Kidney epithelial cell (primary cell): ENCODE measurements around the gene ARFGEF3. TPM values are rescaled to one million over a fixed set of nuclear protein-coding genes. Genes with fewer than 3 reads are reported as not detected.

ENCODE experiments used
- DNase-seq: peaks from one replicate; pipeline ENCODE4 v3.0.0-alpha.2; 2010; ENCODE audit warnings: low read depth
- H3K27me3 ChIP-seq: 2 replicates; pipeline ENCODE4 v1.6.0; 2011; ENCODE audit warnings: low read length; ENCODE audit not compliant: control insufficient read depth, insufficient read depth
- H3K36me3 ChIP-seq: 2 replicates; pipeline ENCODE4 v1.5.1; 2011; ENCODE audit warnings: low read length; ENCODE audit not compliant: control insufficient read depth, insufficient read depth
- H3K4me3 ChIP-seq: 2 replicates; pipeline ENCODE4 v1.5.1; 2011; ENCODE audit warnings: low read depth, mild to moderate bottlenecking, control low read depth, low read length
- CTCF ChIP-seq: IDR thresholded peaks from 2 replicates; pipeline ENCODE4 v1.5.1; 2011; ENCODE audit warnings: mild to moderate bottlenecking, moderate library complexity, low read length, control low read depth, inconsistent platforms; ENCODE audit not compliant: insufficient read depth, poor library complexity, severe bottlenecking
- total RNA-seq: library from RNA; depleted of rRNA; stranded (reverse); fragments of >200 nt; gene quantifications from 2 replicates; pipeline ENCODE4 v1.2.3, GENCODE V29; 2015

Gene ARFGEF3
- total RNA-seq, 1 donor from 2014 or later, result 11.1 TPM

GRCh38 chr6:138296381-138296780 lies 134.6 kb downstream of the ARFGEF3 start:
- DNase-seq, result no peak
- Histone ChIP-seq H3K27me3 (no peaks in the 10 kb centered on the region), H3K4me3 (no peak overlapping the region), H3K36me3 (no peaks in the 10 kb centered on the region)
- no peak for TF ChIP-seq CTCF

DNA sequence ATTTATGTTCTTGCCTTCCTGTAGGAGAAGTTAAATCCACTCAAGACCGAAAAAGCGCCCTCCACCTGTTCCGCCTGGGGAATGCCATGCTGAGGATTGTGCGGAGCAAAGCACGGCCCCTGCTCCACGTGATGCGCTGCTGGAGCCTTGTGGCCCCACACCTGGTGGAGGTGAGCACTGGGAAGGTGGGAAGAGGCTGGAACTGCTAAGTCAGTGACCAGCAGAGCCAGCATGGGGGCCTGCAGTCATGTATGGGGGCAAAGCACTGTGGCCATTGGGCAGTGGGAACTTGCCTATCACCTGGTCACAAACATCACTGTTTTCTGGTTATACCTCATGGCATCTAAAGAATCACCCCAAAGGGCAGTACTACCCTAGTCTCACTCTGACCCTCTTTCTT lies 135.0 kb downstream of the ARFGEF3 start:
- Histone ChIP-seq H3K36me3 (no peaks in the 10 kb centered on the region), H3K27me3 (no peaks in the 10 kb centered on the region), H3K4me3 (no peak overlapping the region)
- DNase-seq, result no peak
- TF ChIP-seq CTCF, result no peak

DNA sequence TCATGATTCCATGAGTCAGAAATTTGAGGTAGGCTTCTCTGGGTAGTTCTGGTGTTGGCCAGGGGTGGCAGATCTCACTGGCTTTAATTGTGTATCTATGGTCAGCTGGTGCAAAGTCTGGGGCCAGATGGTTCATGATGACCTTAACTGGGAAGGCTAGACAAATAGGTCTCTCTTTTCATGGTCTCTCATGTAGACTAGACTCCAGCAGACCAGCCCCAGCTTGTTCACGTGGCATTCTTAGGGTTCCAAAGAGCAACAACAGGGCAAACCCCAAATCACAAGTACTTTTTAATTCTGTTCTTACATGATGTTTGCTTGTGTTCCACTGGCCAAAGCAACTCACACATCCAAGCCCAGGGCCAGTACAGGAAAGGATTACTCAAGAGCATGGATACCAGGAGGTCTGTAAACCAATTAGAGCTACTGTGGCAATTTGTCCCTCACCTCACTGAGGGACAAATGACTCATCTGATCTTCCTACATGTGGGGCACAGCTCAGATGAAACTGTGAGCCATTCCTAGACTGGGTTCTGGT lies 136.1 kb downstream of the ARFGEF3 start:
- no peak for DNase-seq
- Histone ChIP-seq H3K4me3 (no peak overlapping the region), H3K27me3 (no peaks in the 10 kb centered on the region), H3K36me3 (no peaks in the 10 kb centered on the region)
- TF ChIP-seq CTCF, result no peak

DNA sequence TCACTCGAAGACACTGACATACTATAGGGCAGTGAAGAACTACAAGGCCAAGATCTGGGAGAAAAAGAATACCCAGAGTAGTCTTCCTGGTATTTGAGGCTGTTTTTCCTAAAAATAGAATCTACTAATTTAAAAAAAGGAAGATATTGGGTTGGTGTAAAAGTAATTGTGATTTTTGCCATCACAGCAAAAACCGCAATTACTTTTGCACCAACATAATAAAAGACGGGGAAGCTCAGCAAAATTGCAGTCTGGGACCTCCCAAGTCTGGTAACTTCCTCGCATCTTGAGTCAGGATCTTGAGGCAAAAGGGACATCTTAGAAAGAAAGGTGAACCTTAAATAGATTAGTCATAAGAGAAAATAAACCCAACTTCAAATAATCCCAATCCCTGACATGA lies 138.7 kb downstream of the ARFGEF3 start:
- no peak for TF ChIP-seq CTCF
- Histone ChIP-seq H3K27me3 (no peaks in the 10 kb centered on the region), H3K4me3 (no peak overlapping the region), H3K36me3 (no peaks in the 10 kb centered on the region)
- DNase-seq, result no peak

- TF ChIP-seq CTCF, result no peak
Measured at GRCh38 chr6:138302554-138302953, 140.8 kb downstream of the ARFGEF3 start.

DNA sequence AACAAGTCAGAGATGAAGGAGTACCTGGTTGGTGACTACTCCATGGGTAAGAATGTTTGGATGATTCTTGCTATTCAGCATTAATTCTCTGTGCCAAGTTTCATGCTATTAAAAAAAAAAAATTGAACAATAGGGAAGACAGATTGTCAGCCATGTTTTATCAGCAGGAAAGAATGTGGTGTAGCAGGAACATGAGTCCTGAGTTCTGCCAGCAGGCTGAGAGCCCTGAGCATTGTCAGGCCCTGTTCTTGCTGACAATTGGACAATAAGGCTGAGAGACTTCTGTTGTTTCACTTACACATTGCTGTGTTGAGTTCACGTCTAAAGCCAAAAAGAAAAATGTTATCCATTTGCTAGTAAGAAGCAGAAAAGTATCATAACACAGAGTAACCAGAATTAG lies 145.6 kb downstream of the ARFGEF3 start:
- Histone ChIP-seq H3K36me3 (no peaks in the 10 kb centered on the region), H3K27me3 (no peaks in the 10 kb centered on the region), H3K4me3 (no peak overlapping the region)
- DNase-seq, result no peak
- TF ChIP-seq CTCF, result no peak

More at GRCh38 chr6:138302554-138302953, 140.8 kb downstream of the ARFGEF3 start:
- Histone ChIP-seq H3K36me3 (no peaks in the 10 kb centered on the region), H3K4me3 (no peak overlapping the region), H3K27me3 (no peaks in the 10 kb centered on the region)
- DNase-seq, result no peak
